Left cardiac atrium (tissue), 4 donors: ENCODE measurements around the gene CTLA4. TPM values are rescaled to one million over a fixed set of nuclear protein-coding genes. Genes with fewer than 3 reads are reported as not detected.

Experiments
- ATAC-seq, 2 donors: fragments of 200-7000 bp; cut with Tn5 transposase; one replicate each; pipeline ENCODE4 v1.9.1; 2020; ENCODE audit warnings: mild to moderate bottlenecking in 2 of 2, moderate library complexity in 2 of 2
- DNase-seq: peaks from one replicate; pipeline ENCODE4 v3.0.0-alpha.2; 2020
- intact Hi-C, 2 donors: fragments of 100-400 bp; cut with DNase I; formaldehyde crosslinking; loops; one replicate each; pipeline versions ENCODE4 v1.14.1 to v1.15.1; 2022 to 2023
- long read RNA-seq: library from polyadenylated mRNA; unstranded; transcript quantifications from one replicate; pipeline ENCODE4 v2.0.0, GENCODE V29; 2021
- total RNA-seq, 2 donors: library from RNA; stranded (reverse); fragmentation: NEBNext Ultra II Directional; extraction: Animal tissue kit (Norgen Biotek cat#: 25700); gene quantifications; one replicate each; pipeline ENCODE4 v1.2.1, GENCODE V29; 2021
- donor health status: DM: no; HTN: yes; CAD: no.
- donor health status: DM: no; HTN: yes; CAD: no; lungs with severe emphysema.
- donor health status: DM: yes; HTN: yes; CAD: no.
- donor health status: Dilated cardiomyopathy.

CTLA4 gene
- total RNA-seq, result under 1 TPM in 1 of 2 donors, not detected in 1; 0.34 TPM
- long read RNA-seq, result 0 reads

GRCh38 chr2:203867561-203868200, at the start of gene CTLA4:
TSS of gene CTLA4 (plus strand) at chr2:203867771. CDS start at chr2:203867943, 172 bp downstream.
- no peak for ATAC-seq

GRCh38 chr2:203818656-203819055, 48.9 kb upstream of the CTLA4 start:
- intact Hi-C loops, result loop anchor here in 1 of 2 donors (10.0 kb wide), 1 partner anchor 334 kb away; no protein-coding TSS in a partner anchor
- DNase-seq, result no peak
- no peak for ATAC-seq

More at GRCh38 chr2:203867561-203868200, at the start of gene CTLA4:
- intact Hi-C loops, result no loop called here
- no peak for DNase-seq

- intact Hi-C loops, result loop anchor here in 1 of 2 donors (10.0 kb wide), 1 partner anchor 335 kb away; no protein-coding TSS in a partner anchor
- peak; percentile 46 for DNase-seq
- peak in 1 of 2 donors; percentile 16 for ATAC-seq
Observed at GRCh38 chr2:203819434-203820133, 48.0 kb upstream of the CTLA4 start.

GRCh38 chr2:203820969-203821368, 46.6 kb upstream of the CTLA4 start:
- no peak for DNase-seq
- intact Hi-C loops, result no loop called here
- no peak for ATAC-seq

GRCh38 chr2:203822240-203822639, 45.3 kb upstream of the CTLA4 start:
- ATAC-seq, result no peak
- intact Hi-C loops, result no loop called here
- no peak for DNase-seq

- DNase-seq (no peak), ATAC-seq (no peak)
- intact Hi-C loops, result no loop called here
Observed at GRCh38 chr2:203823173-203823572, 44.4 kb upstream of the CTLA4 start.

- intact Hi-C loops, result no loop called here
- DNase-seq (no peak), ATAC-seq (no peak)
Observed at GRCh38 chr2:203824057-203824456, 43.5 kb upstream of the CTLA4 start.

- DNase-seq (no peak), ATAC-seq (no peak)
- intact Hi-C loops, result no loop called here
Observed at GRCh38 chr2:203824603-203825002, 43.0 kb upstream of the CTLA4 start.

- DNase-seq (no peak), ATAC-seq (no peak)
- intact Hi-C loops, result no loop called here
Observed at GRCh38 chr2:203826704-203827103, 40.9 kb upstream of the CTLA4 start.

GRCh38 chr2:203830304-203831055, 37.1 kb upstream of the CTLA4 start:
- intact Hi-C loops, result no loop called here

GRCh38 chr2:203835420-203835819, 32.2 kb upstream of the CTLA4 start:
- no peak for DNase-seq
- intact Hi-C loops, result no loop called here
- no peak for ATAC-seq

More at GRCh38 chr2:203830304-203831055, 37.1 kb upstream of the CTLA4 start:
- DNase-seq (no peak), ATAC-seq (no peak)

GRCh38 chr2:203835892-203836800, 31.4 kb upstream of the CTLA4 start:
- DNase-seq, result no peak
- ATAC-seq, result no peak
- intact Hi-C loops, result no loop called here

GRCh38 chr2:203840655-203841205, 26.8 kb upstream of the CTLA4 start:
- intact Hi-C loops, result no loop called here
- DNase-seq (no peak), ATAC-seq (no peak)

- DNase-seq, result no peak
- intact Hi-C loops, result no loop called here
- ATAC-seq, result no peak
Observed at GRCh38 chr2:203841654-203842053, 25.9 kb upstream of the CTLA4 start.

- no peak for ATAC-seq
- DNase-seq, result no peak
- intact Hi-C loops, result no loop called here
Observed at GRCh38 chr2:203842373-203842772, 25.2 kb upstream of the CTLA4 start.

GRCh38 chr2:203846490-203847105, 21.0 kb upstream of the CTLA4 start:
- DNase-seq, result peak; percentile 46
- ATAC-seq, result peak; percentile 56 to 91
- intact Hi-C loops, result no loop called here

- DNase-seq (no peak), ATAC-seq (no peak)
- intact Hi-C loops, result no loop called here
Observed at GRCh38 chr2:203849010-203849409, 18.6 kb upstream of the CTLA4 start.

- DNase-seq (no peak), ATAC-seq (no peak)
- intact Hi-C loops, result no loop called here
Observed at GRCh38 chr2:203852760-203853159, 14.8 kb upstream of the CTLA4 start.
